CD8-positive, alpha-beta memory T cell (primary cell): ENCODE measurements around the gene ATP2B2. TPM values are rescaled to one million over a fixed set of nuclear protein-coding genes. Genes with fewer than 3 reads are reported as not detected.

Experiments
- CTCF ChIA-PET: fragments of 350-600 bp; sonication (Branson Sonifier 250); formaldehyde crosslinking; loops from one replicate; lab custom pipeline; 2021; ENCODE audit warnings: antibody characterized with exemption; lab: Charles Lee
- POLR2A ChIA-PET: fragments of 350-600 bp; sonication (Branson Sonifier 250); formaldehyde crosslinking; loops from one replicate; lab custom pipeline; 2021; ENCODE audit warnings: antibody characterized with exemption; lab: Charles Lee
- DNase-seq, 5 donors: peaks; one replicate each; pipeline versions ENCODE4 v3.0.0 to v3.0.0-alpha.2; 2020 to 2022; ENCODE audit warnings: mixed read lengths in 1 of 5
- H3K27ac ChIP-seq: one replicate; pipeline ENCODE4 v1.7.0; 2013; ENCODE audit warnings: low read depth, mild to moderate bottlenecking, low read length, moderate library complexity
- H3K27me3 ChIP-seq: 2 replicates; pipeline ENCODE4 v1.7.0; 2013; ENCODE audit warnings: low read length, mild to moderate bottlenecking; ENCODE audit not compliant: insufficient read depth, poor library complexity, severe bottlenecking
- H3K36me3 ChIP-seq: 2 replicates; pipeline ENCODE4 v1.7.0; 2013; ENCODE audit warnings: mild to moderate bottlenecking, low read length, moderate library complexity; ENCODE audit not compliant: insufficient read depth
- H3K4me1 ChIP-seq: 2 replicates; pipeline ENCODE4 v1.7.0; 2013; ENCODE audit warnings: mild to moderate bottlenecking, low read length, moderate library complexity; ENCODE audit not compliant: insufficient read depth
- H3K4me3 ChIP-seq: 2 replicates; pipeline ENCODE4 v1.7.0; 2013; ENCODE audit warnings: mild to moderate bottlenecking, low read length
- H3K9me3 ChIP-seq: 2 replicates; pipeline ENCODE4 v1.7.0; 2013; ENCODE audit warnings: mild to moderate bottlenecking, low read length
- H3K27ac Mint-ChIP-seq, 8 donors: one replicate each; pipeline ENCODE4 v1.8.0; 2020 to 2021; ENCODE audit warnings: mixed read lengths in 8 of 8, mild to moderate bottlenecking in 6 of 8, inconsistent platforms in 3 of 8, moderate library complexity in 3 of 8
- H3K27me3 Mint-ChIP-seq, 2 donors: one replicate each; pipeline ENCODE4 v1.8.0; 2020 to 2021; ENCODE audit warnings: mixed read lengths in 2 of 2, mild to moderate bottlenecking in 1 of 2, moderate library complexity in 1 of 2
- H3K36me3 Mint-ChIP-seq, 3 donors: one replicate each; pipeline ENCODE4 v1.8.0; 2020 to 2021; ENCODE audit warnings: mixed read lengths in 3 of 3, inconsistent platforms in 1 of 3, mild to moderate bottlenecking in 1 of 3
- H3K4me1 Mint-ChIP-seq, 3 donors: one replicate each; pipeline ENCODE4 v1.8.0; 2020 to 2021; ENCODE audit warnings: mixed read lengths in 3 of 3, inconsistent platforms in 1 of 3, mild to moderate bottlenecking in 1 of 3
- H3K4me3 Mint-ChIP-seq, 7 donors: one replicate each; pipeline ENCODE4 v1.8.0; 2020 to 2021; ENCODE audit warnings: mixed read lengths in 7 of 7, mild to moderate bottlenecking in 6 of 7, moderate library complexity in 4 of 7, inconsistent platforms in 2 of 7
- H3K9me3 Mint-ChIP-seq, 5 donors: one replicate each; pipeline ENCODE4 v1.8.0; 2020 to 2022; ENCODE audit warnings: mixed read lengths in 5 of 5, mild to moderate bottlenecking in 3 of 5, moderate library complexity in 2 of 5, inconsistent platforms in 1 of 5
- polyA plus RNA-seq: library from polyadenylated mRNA; unstranded; fragments of 300-500 nt; fragmentation: Illumina TruSeq; gene quantifications from one replicate; pipeline ENCODE4 v1.2.3, GENCODE V29; 2021
- total RNA-seq, 2 experiments: library from RNA; stranded (reverse); gene quantifications; one replicate each; pipeline ENCODE4 v1.2.3, GENCODE V29; 2021

The ATP2B2 gene
- total and polyA plus RNA-seq, 3 experiments from 2014 or later: not detected

DNA sequence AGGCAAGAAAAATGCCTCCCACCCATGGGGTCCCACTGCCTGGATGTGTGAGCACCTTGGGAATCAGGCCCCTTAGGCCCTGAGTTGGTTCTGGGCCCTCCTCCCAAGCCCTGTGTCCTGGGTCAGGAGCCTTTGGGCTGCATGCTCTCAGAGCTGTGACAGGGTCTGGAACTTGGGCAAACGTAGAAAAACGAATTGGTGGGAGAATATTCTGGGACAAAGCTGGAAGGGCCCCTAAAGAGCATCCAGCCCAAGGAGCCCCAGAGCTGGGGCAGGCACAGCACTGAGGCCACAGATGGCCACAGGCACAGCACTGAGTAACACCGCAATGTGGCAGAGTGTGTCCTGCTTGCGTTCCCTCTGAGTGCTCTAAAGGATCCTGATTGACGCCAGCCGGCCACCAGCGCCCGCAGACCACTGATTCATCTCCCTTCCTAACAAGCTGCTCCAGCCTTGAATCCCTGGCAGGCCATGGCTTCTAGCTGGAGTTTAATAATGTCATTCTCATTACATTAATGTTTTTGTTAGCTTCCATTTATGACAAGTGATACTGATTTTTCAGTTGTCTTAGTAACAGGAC lies 165.9 kb downstream of the ATP2B2 start:
- ChIA-PET POLR2A (no interaction called here), CTCF (interaction anchor here (0.8 kb wide), 1 partner anchor 8 kb away, joined by 3 read pairs; no protein-coding TSS in a partner anchor)
- no peak overlapping the region for H3K4me3 ChIP-seq
- H3K4me1 ChIP-seq: no peaks in the 10 kb centered on the region
- H3K27me3 ChIP-seq: no peaks in the 10 kb centered on the region
- H3K36me3 ChIP-seq: no peaks in the 10 kb centered on the region
- H3K9me3 Mint-ChIP-seq: no peaks in the 10 kb centered on the region
- H3K36me3 Mint-ChIP-seq: no peaks in the 10 kb centered on the region
- H3K27me3 Mint-ChIP-seq: peaks cover 4 to 6% of the 10 kb centered on the region in 2 donors
- H3K4me1 Mint-ChIP-seq: peaks cover 0 to 5% (median 4%) of the 10 kb centered on the region in 3 donors
- no peaks in the 10 kb centered on the region for H3K9me3 ChIP-seq
- H3K27ac Mint-ChIP-seq: peak overlapping the region in 1 of 8 donors; percentile 86
- H3K27ac ChIP-seq: no peak overlapping the region
- peak in 1 of 5 donors; percentile 13 for DNase-seq
- H3K4me3 Mint-ChIP-seq: no peak overlapping the region

DNA sequence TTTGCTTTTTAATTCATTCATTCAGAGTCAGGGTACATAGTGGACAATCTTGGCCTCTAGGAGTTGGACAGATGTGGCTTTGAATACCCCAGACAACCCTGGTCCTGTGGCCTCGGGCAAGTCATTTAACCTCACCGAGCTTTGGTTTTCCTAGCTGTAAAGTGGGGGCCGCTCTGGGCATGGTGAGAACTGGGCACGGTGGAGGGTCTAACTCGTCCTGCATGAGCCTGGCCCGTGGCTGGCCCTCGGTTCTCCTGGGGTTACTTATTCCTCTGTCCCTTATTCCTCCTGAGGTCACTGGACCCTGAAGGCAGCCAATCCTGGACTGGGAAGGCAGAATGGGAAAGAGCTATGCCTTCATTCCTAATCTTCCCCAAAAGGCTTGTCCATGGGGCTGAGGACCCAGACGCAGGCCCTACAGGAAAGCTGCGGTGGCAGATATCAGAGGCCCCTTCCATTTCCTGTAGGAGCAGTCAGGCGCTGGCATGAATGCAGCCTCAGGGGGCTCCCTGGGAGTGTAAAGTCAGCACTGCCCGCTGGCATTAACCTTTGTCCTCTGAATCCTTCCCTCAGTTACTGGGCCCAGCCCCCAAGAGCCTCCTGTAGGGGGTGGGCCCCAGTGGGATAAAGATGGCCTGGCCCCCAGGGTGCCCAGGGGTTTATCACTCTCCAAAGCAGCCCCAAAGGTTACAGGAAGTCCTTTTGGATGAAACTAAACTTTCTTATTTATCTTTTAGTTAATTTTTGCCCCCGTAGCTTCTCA lies 166.6 kb downstream of the ATP2B2 start:
- POLR2A ChIA-PET: no interaction called here
- Mint-ChIP-seq H3K36me3 (no peaks in the 10 kb centered on the region), H3K4me3 (no peak overlapping the region), H3K9me3 (no peaks in the 10 kb centered on the region), H3K4me1 (peaks cover 0 to 5% (median 4%) of the 10 kb centered on the region in 3 donors), H3K27me3 (peaks cover 0 to 6% of the 10 kb centered on the region in 2 donors), H3K27ac (peak overlapping the region in 1 of 8 donors; percentile 86)
- H3K9me3 ChIP-seq: no peaks in the 10 kb centered on the region
- no peaks in the 10 kb centered on the region for H3K4me1 ChIP-seq
- H3K36me3 ChIP-seq: no peaks in the 10 kb centered on the region
- CTCF ChIA-PET: interaction anchor here (0.6 to 0.8 kb wide), 2 partner anchors 8 to 9 kb away, joined by 3 read pairs; no protein-coding TSS in a partner anchor
- H3K4me3 ChIP-seq: no peak overlapping the region
- H3K27ac ChIP-seq: no peak overlapping the region
- no peaks in the 10 kb centered on the region for H3K27me3 ChIP-seq
- DNase-seq: no peak

DNA sequence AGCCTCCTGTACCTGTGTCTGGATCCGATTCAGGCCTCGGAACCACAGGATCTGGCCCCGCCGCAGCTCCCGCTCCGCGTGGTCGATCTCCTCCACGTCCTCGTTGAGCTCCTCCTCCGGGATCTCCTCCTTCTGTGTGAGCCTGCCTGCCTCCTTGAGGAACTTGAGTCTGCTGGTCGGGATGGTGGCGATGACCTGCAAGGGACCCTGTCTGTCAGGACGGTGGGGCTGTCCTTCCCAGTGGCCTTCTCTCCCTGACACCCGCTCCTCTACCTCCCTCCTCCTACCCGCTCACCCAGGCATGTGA lies 167.3 kb downstream of the ATP2B2 start:
- Mint-ChIP-seq H3K27me3 (peaks cover 0 to 8% of the 10 kb centered on the region in 2 donors), H3K4me3 (no peak overlapping the region), H3K9me3 (no peaks in the 10 kb centered on the region), H3K27ac (no peak overlapping the region), H3K4me1 (peaks cover 0 to 5% (median 4%) of the 10 kb centered on the region in 3 donors), H3K36me3 (no peaks in the 10 kb centered on the region)
- Histone ChIP-seq H3K27ac (no peak overlapping the region), H3K36me3 (no peaks in the 10 kb centered on the region), H3K27me3 (no peaks in the 10 kb centered on the region), H3K4me3 (no peak overlapping the region), H3K9me3 (no peaks in the 10 kb centered on the region), H3K4me1 (no peaks in the 10 kb centered on the region)
- CTCF ChIA-PET: interaction anchor here (0.6 to 1.0 kb wide), 2 partner anchors 9 to 402 kb away, joined by 3 read pairs; no protein-coding TSS in a partner anchor
- POLR2A ChIA-PET: no interaction called here
- DNase-seq: no peak

DNA sequence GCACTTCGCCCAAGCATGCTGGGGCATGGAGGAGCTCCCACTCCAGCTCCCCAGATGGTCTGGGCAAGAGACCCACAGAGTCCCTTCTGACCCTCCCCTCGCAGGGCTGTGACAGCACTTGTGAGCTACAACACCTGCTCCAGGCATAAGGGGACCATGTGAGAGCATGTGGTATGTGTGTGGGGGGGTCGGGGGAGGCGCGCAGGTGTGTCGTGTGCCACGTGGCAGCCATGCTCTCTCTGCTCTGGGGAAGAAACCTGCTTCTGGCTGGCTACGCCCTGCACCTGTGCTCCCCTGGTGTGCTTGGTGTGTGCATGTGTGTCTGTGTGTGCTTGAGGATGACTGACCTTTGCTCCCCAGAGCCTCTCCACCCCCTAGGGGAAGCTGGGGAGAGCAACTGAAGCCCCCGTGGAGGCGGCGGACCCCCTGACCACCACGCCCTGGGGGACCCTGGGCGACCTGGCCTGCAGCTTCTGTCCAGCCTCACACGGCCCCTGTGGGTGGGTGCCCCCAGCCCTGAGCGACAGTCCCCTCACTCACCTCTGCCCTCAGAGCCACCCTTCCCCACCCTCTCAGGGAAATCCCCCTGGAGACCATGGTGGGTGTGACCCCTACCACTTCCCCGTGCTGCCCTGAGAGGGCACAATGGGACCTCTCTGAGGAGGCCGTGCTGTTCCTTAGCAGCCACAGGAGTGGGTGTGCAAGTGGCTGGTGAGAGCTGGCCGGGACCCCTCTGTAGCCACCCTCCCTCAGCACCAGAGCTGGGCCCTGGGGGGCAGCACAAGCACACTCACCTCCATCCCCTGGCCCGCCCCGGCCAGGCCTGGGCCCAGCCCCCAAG lies 167.8 kb downstream of the ATP2B2 start:
- Histone ChIP-seq H3K27ac (no peak overlapping the region), H3K4me3 (no peak overlapping the region), H3K27me3 (no peaks in the 10 kb centered on the region), H3K9me3 (no peaks in the 10 kb centered on the region), H3K36me3 (no peaks in the 10 kb centered on the region), H3K4me1 (no peaks in the 10 kb centered on the region)
- CTCF ChIA-PET: interaction anchor here (0.6 to 1.0 kb wide), 2 partner anchors 10 to 403 kb away, joined by 3 read pairs; no protein-coding TSS in a partner anchor
- H3K4me3 Mint-ChIP-seq: no peak overlapping the region
- POLR2A ChIA-PET: no interaction called here
- H3K27ac Mint-ChIP-seq: no peak overlapping the region
- H3K4me1 Mint-ChIP-seq: peaks cover 0 to 5% (median 4%) of the 10 kb centered on the region in 3 donors
- no peaks in the 10 kb centered on the region for H3K9me3 Mint-ChIP-seq
- H3K27me3 Mint-ChIP-seq: peaks cover 0 to 10% of the 10 kb centered on the region in 2 donors
- no peak for DNase-seq
- no peaks in the 10 kb centered on the region for H3K36me3 Mint-ChIP-seq

DNA sequence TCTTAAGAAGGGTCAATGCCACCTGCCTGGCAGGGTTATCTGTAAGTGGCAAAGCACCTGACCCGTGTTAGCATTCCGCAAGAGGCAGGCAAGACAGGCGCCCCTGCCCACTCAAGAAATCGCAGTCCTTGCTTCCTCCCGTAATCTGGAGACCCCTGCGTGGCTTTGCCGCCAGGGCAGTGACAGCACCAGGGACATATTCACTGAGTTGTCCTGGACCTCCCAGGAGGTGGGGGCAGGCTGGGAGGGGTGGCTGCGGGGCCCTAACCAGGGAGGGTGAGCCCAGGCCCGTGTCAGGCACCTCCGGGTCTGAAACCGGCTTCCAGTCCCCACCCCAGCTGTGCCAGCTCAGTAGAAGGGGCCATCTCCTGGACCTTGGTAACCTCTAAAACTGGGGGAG lies 168.6 kb downstream of the ATP2B2 start:
- no peaks in the 10 kb centered on the region for H3K9me3 ChIP-seq
- no peak overlapping the region for H3K4me3 ChIP-seq
- no peaks in the 10 kb centered on the region for H3K27me3 ChIP-seq
- ChIA-PET CTCF (no interaction called here), POLR2A (no interaction called here)
- no peaks in the 10 kb centered on the region for H3K36me3 ChIP-seq
- no peak overlapping the region for H3K27ac Mint-ChIP-seq
- H3K9me3 Mint-ChIP-seq: no peaks in the 10 kb centered on the region
- H3K36me3 Mint-ChIP-seq: no peaks in the 10 kb centered on the region
- no peak for DNase-seq
- H3K27ac ChIP-seq: no peak overlapping the region
- peaks cover 0 to 5% (median 4%) of the 10 kb centered on the region in 3 donors for H3K4me1 Mint-ChIP-seq
- peaks cover 0 to 10% of the 10 kb centered on the region in 2 donors for H3K27me3 Mint-ChIP-seq
- H3K4me1 ChIP-seq: no peaks in the 10 kb centered on the region
- no peak overlapping the region for H3K4me3 Mint-ChIP-seq

DNA sequence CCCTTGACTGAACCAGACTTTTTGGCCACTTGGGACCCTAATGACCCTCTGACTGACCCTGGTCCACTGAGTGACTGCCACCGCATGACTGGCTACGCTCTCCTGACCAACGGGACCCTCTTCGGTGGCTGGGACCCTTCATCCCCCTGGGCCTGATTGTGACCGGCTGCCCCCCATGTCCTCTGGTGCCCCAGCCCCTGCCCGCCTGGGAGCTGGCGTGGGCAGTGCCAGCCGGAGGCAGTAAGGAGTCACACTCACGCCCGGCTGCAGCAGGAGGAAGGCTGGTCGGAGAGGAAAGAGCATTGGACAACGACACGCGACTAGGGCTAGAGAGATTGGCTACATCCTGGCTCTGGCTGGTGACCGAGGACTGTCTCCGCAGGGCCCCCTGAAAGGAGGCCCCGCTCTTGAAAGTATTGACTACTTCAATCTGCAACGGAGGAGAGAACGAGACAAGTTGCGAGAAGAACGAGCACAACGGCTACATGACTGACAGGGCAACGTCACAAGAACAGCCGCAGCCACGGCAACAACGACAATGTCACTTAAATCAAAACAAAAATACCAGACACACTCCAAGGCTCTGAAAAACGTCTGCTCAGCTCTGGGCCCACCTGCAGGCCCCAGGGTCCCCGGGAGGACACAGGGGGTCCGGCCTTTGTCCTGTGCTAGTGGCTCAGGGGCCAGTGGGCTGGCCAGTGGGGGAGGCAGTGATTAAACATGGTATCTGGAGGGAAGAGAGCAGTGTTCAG lies 169.3 kb downstream of the ATP2B2 start:
- Histone ChIP-seq H3K27ac (no peak overlapping the region), H3K27me3 (no peaks in the 10 kb centered on the region), H3K4me3 (no peak overlapping the region), H3K9me3 (no peaks in the 10 kb centered on the region), H3K4me1 (no peaks in the 10 kb centered on the region), H3K36me3 (no peaks in the 10 kb centered on the region)
- peaks cover 3 to 10% of the 10 kb centered on the region in 2 donors for H3K27me3 Mint-ChIP-seq
- no peak overlapping the region for H3K27ac Mint-ChIP-seq
- H3K9me3 Mint-ChIP-seq: no peaks in the 10 kb centered on the region
- DNase-seq: no peak
- no peaks in the 10 kb centered on the region for H3K36me3 Mint-ChIP-seq
- peaks cover 0 to 5% (median 4%) of the 10 kb centered on the region in 3 donors for H3K4me1 Mint-ChIP-seq
- ChIA-PET CTCF (interaction anchor here (0.8 kb wide), 1 partner anchor 65 kb away, joined by 3 read pairs; no protein-coding TSS in a partner anchor), POLR2A (no interaction called here)
- no peak overlapping the region for H3K4me3 Mint-ChIP-seq

DNA sequence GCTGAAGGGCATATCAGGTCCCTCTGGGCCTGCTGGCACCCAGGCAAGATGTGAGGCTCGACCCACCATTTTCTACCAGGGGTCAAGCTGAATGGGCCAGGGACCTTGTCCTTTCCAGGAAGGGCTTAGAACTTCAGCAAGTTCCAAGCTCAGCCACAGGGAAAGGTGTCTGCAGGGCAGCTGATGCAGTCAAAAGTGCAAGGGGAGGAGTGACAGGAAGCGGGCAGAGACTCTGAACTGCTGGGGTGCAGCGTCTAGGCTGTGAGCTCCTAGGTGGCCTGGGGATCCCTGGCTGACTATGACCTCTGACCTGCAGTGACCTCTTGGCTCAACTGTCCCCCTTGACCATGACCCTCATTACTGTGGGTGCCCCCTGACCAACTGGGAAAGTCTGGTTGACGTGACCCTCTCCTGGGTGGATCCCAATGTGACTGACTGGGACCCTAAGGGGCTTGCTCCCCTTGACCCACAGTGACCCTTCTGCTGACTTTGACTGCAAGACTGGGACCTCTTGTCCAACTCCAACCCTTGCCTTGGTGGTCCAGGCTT lies 170.1 kb downstream of the ATP2B2 start:
- H3K27ac Mint-ChIP-seq: no peak overlapping the region
- DNase-seq: no peak
- no peak overlapping the region for H3K27ac ChIP-seq
- H3K36me3 ChIP-seq: no peaks in the 10 kb centered on the region
- ChIA-PET POLR2A (no interaction called here), CTCF (interaction anchor here (1.3 kb wide), 1 partner anchor 14 kb away, joined by 3 read pairs; the partner anchor contains the start of gene SEC13)
- H3K27me3 Mint-ChIP-seq: peaks cover 3 to 10% of the 10 kb centered on the region in 2 donors
- no peaks in the 10 kb centered on the region for H3K9me3 Mint-ChIP-seq
- no peak overlapping the region for H3K4me3 Mint-ChIP-seq
- no peaks in the 10 kb centered on the region for H3K27me3 ChIP-seq
- no peak overlapping the region for H3K4me3 ChIP-seq
- H3K36me3 Mint-ChIP-seq: no peaks in the 10 kb centered on the region
- peaks cover 0 to 5% (median 4%) of the 10 kb centered on the region in 3 donors for H3K4me1 Mint-ChIP-seq
- H3K9me3 ChIP-seq: no peaks in the 10 kb centered on the region
- no peaks in the 10 kb centered on the region for H3K4me1 ChIP-seq
